DMS114 treated with DMSO at 0.1 percent for 48 hours (cell line): Measurements from ENCODE around the gene SP2.

Experiments used
- DNase-seq: peaks from one replicate; lab custom pipeline; 2025; ENCODE audit not compliant: unreplicated experiment; lab: John Stamatoyannopoulos, UW

Gene SP2

GRCh38 chr17:47889734-47890529 lies 6.1 kb upstream of the SP2 start:
- peak; percentile 63 for DNase-seq

GRCh38 chr17:47891545-47892088 lies 4.4 kb upstream of the SP2 start:
- no peak for DNase-seq

- DNase-seq: no peak
These were observed 1.3 kb upstream of the SP2 start for GRCh38 chr17:47894498-47895346.

GRCh38 chr17:47895347-47895855 lies 635 bp upstream of the SP2 start:
- no peak for DNase-seq

- no peak for DNase-seq
These were observed 845 bp downstream of the SP2 start for GRCh38 chr17:47896672-47897490.

GRCh38 chr17:47897561-47897960 lies 1.5 kb downstream of the SP2 start:
- DNase-seq: no peak

GRCh38 chr17:47898241-47898640 lies 2.2 kb downstream of the SP2 start:
- no peak for DNase-seq

GRCh38 chr17:47899643-47900042 lies 3.6 kb downstream of the SP2 start:
- DNase-seq: no peak

- no peak for DNase-seq
These were observed 5.4 kb downstream of the SP2 start for GRCh38 chr17:47901423-47901822.

GRCh38 chr17:47902039-47902744 lies 6.2 kb downstream of the SP2 start:
- DNase-seq: no peak

- DNase-seq: no peak
These were observed 9.2 kb downstream of the SP2 start for GRCh38 chr17:47905221-47905733.

- DNase-seq: no peak
These were observed 10.4 kb downstream of the SP2 start for GRCh38 chr17:47906443-47906842.

GRCh38 chr17:47907932-47908562 lies 12.0 kb downstream of the SP2 start:
- no peak for DNase-seq

- no peak for DNase-seq
These were observed 17.0 kb downstream of the SP2 start for GRCh38 chr17:47913050-47913449.

- DNase-seq: no peak
These were observed 18.4 kb downstream of the SP2 start for GRCh38 chr17:47914306-47914948.

GRCh38 chr17:47915776-47916398 lies 19.9 kb downstream of the SP2 start:
- DNase-seq: no peak

GRCh38 chr17:47916489-47917208 lies 20.6 kb downstream of the SP2 start:
- no peak for DNase-seq

GRCh38 chr17:47917581-47917980 lies 21.5 kb downstream of the SP2 start:
- DNase-seq: no peak
